Keratinocyte (primary cell): ENCODE measurements around the gene GPR37. TPM values are rescaled to one million over a fixed set of nuclear protein-coding genes. Genes with fewer than 3 reads are reported as not detected.

Source experiments
- DNase-seq: peaks from one replicate; pipeline ENCODE4 v3.0.0-alpha.2; 2011; ENCODE audit warnings: low read depth, missing footprints, low spot score
- FAIRE-seq: peaks from 2 replicates; lab custom pipeline; 2011; peaks lifted over from hg19 to GRCh38; lab: Jason Lieb, UNC
- H2AFZ ChIP-seq: 2 replicates; pipeline ENCODE4 v1.6.0; 2012; ENCODE audit warnings: low read length, control low read depth, inconsistent platforms; ENCODE audit not compliant: control insufficient read depth
- H3K27ac ChIP-seq: 2 replicates; pipeline ENCODE4 v1.5.1; 2011; ENCODE audit warnings: low read length; ENCODE audit not compliant: control insufficient read depth, insufficient read depth
- H3K27me3 ChIP-seq: 3 replicates; pipeline ENCODE4 v1.6.0; 2011; ENCODE audit warnings: low read length; ENCODE audit not compliant: control insufficient read depth, insufficient read depth; ENCODE audit errors: extremely low read depth
- H3K36me3 ChIP-seq, 2 experiments: 2 replicates in 1 of 2; 3 replicates in 1 of 2; pipeline ENCODE4 v1.5.1; 2011; ENCODE audit warnings: low read length in 2 of 2, mild to moderate bottlenecking in 1 of 2; ENCODE audit not compliant: control insufficient read depth in 2 of 2, insufficient read depth in 2 of 2; ENCODE audit errors: extremely low read depth in 1 of 2
- H3K4me1 ChIP-seq: 3 replicates; pipeline ENCODE4 v1.5.1; 2011; ENCODE audit warnings: low read length; ENCODE audit not compliant: control insufficient read depth, insufficient read depth; ENCODE audit errors: extremely low read depth
- H3K4me2 ChIP-seq: 3 replicates; pipeline ENCODE4 v1.6.0; 2011; ENCODE audit warnings: low read depth, low read length; ENCODE audit not compliant: control insufficient read depth, insufficient read depth; ENCODE audit errors: extremely low read depth
- H3K4me3 ChIP-seq, 3 experiments: fragments of 200-600 bp in 1 of 3; sonication (generic) in 1 of 3; 2 replicates in 2 of 3; 3 replicates in 1 of 3; pipeline ENCODE4 v1.5.1; 2011 to 2016; ENCODE audit warnings: low read length in 3 of 3, mild to moderate bottlenecking in 3 of 3, control low read depth in 2 of 3, inconsistent platforms in 1 of 3, low read depth in 1 of 3, mixed read lengths in 1 of 3, mixed run types in 1 of 3, moderate library complexity in 1 of 3; ENCODE audit not compliant: control insufficient read depth in 2 of 3, insufficient read depth in 2 of 3; ENCODE audit errors: extremely low read depth in 1 of 3
- H3K79me2 ChIP-seq: 2 replicates; pipeline ENCODE4 v1.6.0; 2012; ENCODE audit warnings: low read length; ENCODE audit not compliant: control insufficient read depth, insufficient read depth
- H3K9ac ChIP-seq: 3 replicates; pipeline ENCODE4 v1.6.0; 2011; ENCODE audit warnings: low read length; ENCODE audit not compliant: control insufficient read depth, insufficient read depth; ENCODE audit errors: extremely low read depth
- H3K9me1 ChIP-seq: 3 replicates; pipeline ENCODE4 v1.6.0; 2011; ENCODE audit warnings: low read length; ENCODE audit not compliant: control insufficient read depth, insufficient read depth; ENCODE audit errors: extremely low read depth
- H3K9me3 ChIP-seq: 2 replicates; pipeline ENCODE4 v1.5.1; 2012; ENCODE audit warnings: low read depth, low read length; ENCODE audit not compliant: control insufficient read depth
- H4K20me1 ChIP-seq: 3 replicates; pipeline ENCODE4 v1.6.0; 2011; ENCODE audit warnings: low read length; ENCODE audit not compliant: control insufficient read depth, insufficient read depth; ENCODE audit errors: extremely low read depth
- EZH2 ChIP-seq: IDR thresholded peaks from one replicate; pipeline ENCODE4 v1.6.1; 2012; ENCODE audit warnings: inconsistent platforms, mild to moderate bottlenecking, low read length, moderate library complexity
- dilution Hi-C: fragments of 300-500 bp; cut with MboI; formaldehyde crosslinking; loops from one replicate; pipeline ENCODE4 v1.7.0; 2020; ENCODE audit warnings: low sequenced_read_pairs; ENCODE audit not compliant: extremely low pct_ligation_motif_present
- polyA plus RNA-seq, 5 experiments: library from polyadenylated mRNA; depleted of rRNA in 3 of 5; stranded (reverse) in 3 of 5; stranded (forward) in 1 of 5; unstranded in 1 of 5; fragments of >200 nt; gene quantifications; 1 replicate in 1 of 5; 2 replicates in 3 of 5; 3 replicates in 1 of 5; pipeline versions ENCODE4 v1.2.1 to v1.2.3, GENCODE V29; 2011 to 2012; ENCODE audit warnings: missing spikeins in 2 of 5, low read depth in 1 of 5, low replicate concordance in 1 of 5
- TF ChIP-seq, protein P1 (sequence below), 3 experiments: IDR thresholded peaks in 1 of 3; conservative IDR thresholded peaks in 1 of 3; optimal IDR thresholded peaks in 1 of 3; 2 replicates in 2 of 3; 3 replicates in 1 of 3; pipeline versions ENCODE3 to v1.5.1; 2011; ENCODE audit warnings: low read length in 3 of 3, mild to moderate bottlenecking in 3 of 3, moderate library complexity in 2 of 3, control low read depth in 1 of 3, inconsistent platforms in 1 of 3; ENCODE audit not compliant: insufficient read depth in 2 of 3; ENCODE audit errors: extremely low read depth in 1 of 3

Gene GPR37
- polyA plus RNA-seq, 1 donor (not counting 4 experiments of a cell fraction or from before 2014, with no cell fraction given) = 0.58 TPM

DNA sequence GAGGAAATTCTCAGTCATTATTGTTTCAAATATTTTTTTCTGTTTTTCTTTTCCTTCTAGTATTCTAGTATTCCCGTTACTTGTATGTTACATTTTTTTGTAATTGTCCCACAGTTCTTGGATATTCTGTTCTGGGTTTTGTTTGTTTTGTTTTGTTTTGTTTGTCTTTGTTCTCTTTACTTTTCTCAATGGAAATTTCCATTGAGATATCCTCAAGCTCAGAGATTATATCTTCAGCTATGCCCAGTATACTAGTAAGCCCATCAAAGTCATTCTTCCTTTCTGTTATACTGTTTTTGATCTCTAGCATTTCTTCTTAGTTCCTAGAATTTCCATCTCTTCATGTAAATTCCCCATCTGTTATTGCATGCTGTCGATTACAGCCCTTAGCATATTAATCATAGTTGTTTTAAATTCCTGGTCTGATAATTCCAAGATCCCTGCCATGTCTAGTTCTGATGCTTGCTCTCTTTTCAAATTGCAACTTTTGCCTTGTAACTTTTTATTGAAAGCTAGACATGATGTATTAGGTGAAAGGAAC is 27.8 kb downstream of the GPR37 start:
- H3K4me2 ChIP-seq = no peak overlapping the region
- no peaks in the 10 kb centered on the region for H3K36me3 ChIP-seq
- no peaks in the 10 kb centered on the region for H3K4me1 ChIP-seq
- H3K9me1 ChIP-seq = no peaks in the 10 kb centered on the region
- no peaks in the 10 kb centered on the region for H3K9me3 ChIP-seq
- no peak for TF ChIP-seq EZH2
- TF ChIP-seq, protein P1, sequence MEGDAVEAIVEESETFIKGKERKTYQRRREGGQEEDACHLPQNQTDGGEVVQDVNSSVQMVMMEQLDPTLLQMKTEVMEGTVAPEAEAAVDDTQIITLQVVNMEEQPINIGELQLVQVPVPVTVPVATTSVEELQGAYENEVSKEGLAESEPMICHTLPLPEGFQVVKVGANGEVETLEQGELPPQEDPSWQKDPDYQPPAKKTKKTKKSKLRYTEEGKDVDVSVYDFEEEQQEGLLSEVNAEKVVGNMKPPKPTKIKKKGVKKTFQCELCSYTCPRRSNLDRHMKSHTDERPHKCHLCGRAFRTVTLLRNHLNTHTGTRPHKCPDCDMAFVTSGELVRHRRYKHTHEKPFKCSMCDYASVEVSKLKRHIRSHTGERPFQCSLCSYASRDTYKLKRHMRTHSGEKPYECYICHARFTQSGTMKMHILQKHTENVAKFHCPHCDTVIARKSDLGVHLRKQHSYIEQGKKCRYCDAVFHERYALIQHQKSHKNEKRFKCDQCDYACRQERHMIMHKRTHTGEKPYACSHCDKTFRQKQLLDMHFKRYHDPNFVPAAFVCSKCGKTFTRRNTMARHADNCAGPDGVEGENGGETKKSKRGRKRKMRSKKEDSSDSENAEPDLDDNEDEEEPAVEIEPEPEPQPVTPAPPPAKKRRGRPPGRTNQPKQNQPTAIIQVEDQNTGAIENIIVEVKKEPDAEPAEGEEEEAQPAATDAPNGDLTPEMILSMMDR (optimal IDR thresholded peaks at IDR 0.05 in 1 of 3, IDR thresholded peaks at IDR 0.05 in 1 of 3, conservative IDR thresholded peaks at IDR 0.05 in 1 of 3; ENCODE audit: extremely low read depth in 1 of 3, insufficient read depth in 2 of 3, low read length in 3 of 3) = no peak
- dilution Hi-C loops = no loop called here
- no peaks in the 10 kb centered on the region for H3K27me3 ChIP-seq
- no peak overlapping the region for H3K9ac ChIP-seq
- no peak for DNase-seq
- H4K20me1 ChIP-seq = no peaks in the 10 kb centered on the region
- H3K79me2 ChIP-seq = no peaks in the 10 kb centered on the region
- FAIRE-seq = no peak
- no peak overlapping the region for H3K27ac ChIP-seq
- no peak overlapping the region for H3K4me3 ChIP-seq
- no peak overlapping the region for H2AFZ ChIP-seq

DNA sequence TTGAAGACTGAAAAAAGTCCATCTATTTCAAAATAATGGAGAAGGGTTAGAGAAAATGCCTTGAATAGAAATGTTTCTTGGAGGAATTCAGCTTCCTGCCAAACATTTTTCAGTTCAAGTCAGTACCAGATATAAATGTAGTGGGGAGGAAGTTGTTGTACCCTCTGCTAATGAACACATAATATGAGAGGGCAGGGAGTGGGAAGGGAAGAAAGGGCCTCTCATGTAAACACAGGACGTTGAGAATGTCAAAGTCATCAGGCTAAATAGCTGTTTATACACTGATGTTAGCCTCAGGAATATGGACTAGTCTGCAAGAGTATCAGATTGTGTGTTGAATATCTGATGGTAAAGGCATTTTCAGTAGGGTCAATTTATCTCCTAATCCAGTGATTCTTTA is 37.0 kb downstream of the GPR37 start:
- Histone ChIP-seq H3K9me3 (no peaks in the 10 kb centered on the region), H2AFZ (no peak overlapping the region), H3K4me1 (no peaks in the 10 kb centered on the region), H3K36me3 (no peaks in the 10 kb centered on the region), H3K27me3 (no peaks in the 10 kb centered on the region), H3K79me2 (no peaks in the 10 kb centered on the region), H3K9me1 (no peaks in the 10 kb centered on the region), H4K20me1 (no peaks in the 10 kb centered on the region), H3K9ac (no peak overlapping the region), H3K27ac (no peak overlapping the region), H3K4me2 (no peak overlapping the region), H3K4me3 (no peak overlapping the region)
- no peak for FAIRE-seq
- dilution Hi-C loops = no loop called here
- no peak for DNase-seq
- TF ChIP-seq, protein P1 (optimal IDR thresholded peaks at IDR 0.05 in 1 of 3, IDR thresholded peaks at IDR 0.05 in 1 of 3, conservative IDR thresholded peaks at IDR 0.05 in 1 of 3; ENCODE audit: extremely low read depth in 1 of 3, insufficient read depth in 2 of 3, low read length in 3 of 3) = no peak
- no peak for TF ChIP-seq EZH2
